GM23338 (cell line): ENCODE results near the gene AOPEP. TPM values are rescaled to one million over a fixed set of nuclear protein-coding genes. Genes with fewer than 3 reads are reported as not detected.

Source experiments
- ATAC-seq: fragments of 200-7000 bp; cut with Tn5 transposase; 3 replicates; pipeline ENCODE4 v1.9.1; 2020
- DNase-seq: peaks from one replicate; pipeline ENCODE4 v3.0.0-alpha.2; 2015; ENCODE audit warnings: low spot score
- H2AFZ ChIP-seq: fragments of 200-600 bp; sonication (generic); 2 replicates; pipeline ENCODE4 v1.8.0; 2016; ENCODE audit warnings: antibody characterized with exemption, mild to moderate bottlenecking, moderate library complexity
- H3F3A ChIP-seq: fragments of 200-600 bp; sonication (generic); replicated peaks from 2 replicates; pipeline ENCODE4 v1.8.0; 2017; ENCODE audit warnings: antibody characterized with exemption, mixed run types, low read depth
- H3K27ac ChIP-seq: fragments of 200-600 bp; sonication (generic); 2 replicates; pipeline ENCODE4 v1.6.1; 2016; ENCODE audit warnings: low read depth
- H3K27me3 ChIP-seq: fragments of 200-600 bp; sonication (generic); 2 replicates; pipeline ENCODE4 v1.8.0; 2016; ENCODE audit warnings: mild to moderate bottlenecking, mixed run types, moderate library complexity; ENCODE audit not compliant: insufficient read depth
- H3K36me3 ChIP-seq: fragments of 200-600 bp; sonication (generic); 2 replicates; pipeline ENCODE4 v1.8.0; 2016; ENCODE audit warnings: mild to moderate bottlenecking; ENCODE audit not compliant: insufficient read depth
- H3K4me1 ChIP-seq: fragments of 200-600 bp; sonication (generic); 2 replicates; pipeline ENCODE4 v1.8.0; 2016; ENCODE audit warnings: mild to moderate bottlenecking, moderate library complexity; ENCODE audit not compliant: insufficient read depth
- H3K4me2 ChIP-seq: fragments of 200-600 bp; sonication (generic); 2 replicates; pipeline ENCODE4 v1.7.1; 2017; ENCODE audit warnings: mixed run types
- H3K4me3 ChIP-seq: fragments of 200-600 bp; sonication (generic); 2 replicates; pipeline ENCODE4 v1.6.1; 2016; ENCODE audit warnings: mixed run types
- H3K79me2 ChIP-seq: fragments of 200-600 bp; sonication (generic); replicated peaks from 2 replicates; pipeline ENCODE4 v1.8.0; 2017; ENCODE audit warnings: mild to moderate bottlenecking; ENCODE audit not compliant: insufficient read depth
- H3K9me2 ChIP-seq: fragments of 200-600 bp; sonication (generic); 2 replicates; pipeline ENCODE4 v1.8.0; 2017; ENCODE audit not compliant: insufficient read depth
- H4K20me1 ChIP-seq: fragments of 200-600 bp; sonication (generic); replicated peaks from 2 replicates; pipeline ENCODE4 v1.8.0; 2017; ENCODE audit warnings: mild to moderate bottlenecking; ENCODE audit not compliant: insufficient read depth
- H3K27ac Mint-ChIP-seq: 2 replicates; pipeline ENCODE4 v1.8.0; 2020; ENCODE audit warnings: inconsistent platforms, mild to moderate bottlenecking, moderate library complexity, mixed read lengths
- H3K27me3 Mint-ChIP-seq: 3 replicates; pipeline ENCODE4 v1.8.0; 2022; ENCODE audit warnings: low read depth, mild to moderate bottlenecking, moderate library complexity, mixed read lengths, inconsistent platforms; ENCODE audit not compliant: insufficient read depth, poor library complexity
- H3K36me3 Mint-ChIP-seq: 3 replicates; pipeline ENCODE4 v1.8.0; 2021; ENCODE audit warnings: low read depth, mild to moderate bottlenecking, inconsistent platforms, moderate library complexity, mixed read lengths
- H3K4me1 Mint-ChIP-seq: 3 replicates; pipeline ENCODE4 v1.8.0; 2020; ENCODE audit warnings: mild to moderate bottlenecking, inconsistent platforms, mixed read lengths
- H3K4me3 Mint-ChIP-seq: 3 replicates; pipeline ENCODE4 v1.8.0; 2021; ENCODE audit warnings: moderate library complexity, mild to moderate bottlenecking, inconsistent platforms, mixed read lengths
- H3K9me3 Mint-ChIP-seq: 3 replicates; pipeline ENCODE4 v1.8.0; 2020; ENCODE audit warnings: moderate library complexity, mild to moderate bottlenecking, inconsistent platforms, mixed read lengths
- CREB1 ChIP-seq: fragments of 250-450 bp; sonication (Bioruptor Pico); IDR thresholded peaks from 2 replicates; pipeline ENCODE4 v1.5.0; 2020; ENCODE audit warnings: low read depth, mild to moderate bottlenecking, moderate library complexity
- CTCF ChIP-seq, 2 experiments: fragments of 200-600 bp in 1 of 2; sonication (generic) in 1 of 2; conservative IDR thresholded peaks; 2 replicates each; pipeline versions ENCODE4 v1.5.1 to v1.6.1; 2016 to 2017; ENCODE audit warnings: antibody characterized with exemption in 2 of 2, low read depth in 2 of 2, mild to moderate bottlenecking in 2 of 2, moderate library complexity in 1 of 2
- ETS1 ChIP-seq: IDR thresholded peaks from 2 replicates; pipeline ENCODE4 v1.6.1; 2016; ENCODE audit warnings: antibody characterized with exemption
- EZH2 ChIP-seq: fragments of 200-600 bp; sonication (generic); IDR thresholded peaks from one replicate; pipeline ENCODE4 v1.8.0; 2017; ENCODE audit warnings: antibody characterized with exemption, mild to moderate bottlenecking, low read depth; ENCODE audit not compliant: unreplicated experiment
- JUNB ChIP-seq: IDR thresholded peaks from one replicate; pipeline ENCODE4 v1.6.1; 2016; ENCODE audit warnings: antibody characterized with exemption; ENCODE audit not compliant: unreplicated experiment
- POLR2AphosphoS5 ChIP-seq: IDR thresholded peaks from 2 replicates; pipeline ENCODE4 v1.6.1; 2016; ENCODE audit warnings: antibody characterized with exemption, low read depth
- ZNF331 ChIP-seq: fragments of 250-450 bp; sonication (Bioruptor Pico); IDR thresholded peaks from 2 replicates; pipeline ENCODE4 v1.5.0; 2020; ENCODE audit warnings: low read depth, mild to moderate bottlenecking, moderate library complexity
- ZNF462 ChIP-seq: fragments of 250-450 bp; sonication (Bioruptor Pico); IDR thresholded peaks from 2 replicates; pipeline ENCODE4 v1.5.0; 2020; ENCODE audit warnings: mild to moderate bottlenecking, moderate library complexity
- polyA plus RNA-seq: library from polyadenylated mRNA; unstranded; fragments of >200 nt; fragmentation: Nextera tagmentation; extraction: Ambion mirVana; gene quantifications from 2 replicates; pipeline ENCODE4 v1.2.1, GENCODE V29; 2016
- total RNA-seq: library from RNA; depleted of rRNA; stranded (reverse); fragments of >200 nt; shearing (Covaris generic); gene quantifications from 2 replicates; pipeline ENCODE4 v1.2.3, GENCODE V29; 2014

Gene AOPEP
- total and polyA plus RNA-seq, 2 experiments from 2014 or later = 7.0 to 16.5 TPM

GRCh38 chr9:94785215-94786169, 59.0 kb downstream of the AOPEP start (continued):
- TF ChIP-seq ZNF462 (no peak), CTCF (conservative IDR thresholded peaks at IDR 0.05; ENCODE audit: low read depth in 2 of 2) (no peak)

GRCh38 chr9:94786586-94786985, 60.1 kb downstream of the AOPEP start:
- Histone ChIP-seq H3K4me1 (no peaks in the 10 kb centered on the region), H3K4me3 (no peak overlapping the region), H3K79me2 (no peaks in the 10 kb centered on the region), H3K4me2 (no peak overlapping the region), H3K27me3 (no peaks in the 10 kb centered on the region), H2AFZ (no peak overlapping the region), H3K9me2 (no peaks in the 10 kb centered on the region), H3F3A (no peaks in the 10 kb centered on the region), H3K27ac (no peak overlapping the region), H3K36me3 (no peaks in the 10 kb centered on the region), H4K20me1 (no peaks in the 10 kb centered on the region)
- no peak overlapping the region for H3K4me3 Mint-ChIP-seq
- no peaks in the 10 kb centered on the region for H3K36me3 Mint-ChIP-seq
- ATAC-seq (no peak), DNase-seq (no peak)
- no peaks in the 10 kb centered on the region for H3K9me3 Mint-ChIP-seq
- H3K27me3 Mint-ChIP-seq = peaks cover 3% of the 10 kb centered on the region
- no peak overlapping the region for H3K27ac Mint-ChIP-seq
- peaks cover 11% of the 10 kb centered on the region for H3K4me1 Mint-ChIP-seq
- no peak for TF ChIP-seq ZNF331
- TF ChIP-seq CTCF (conservative IDR thresholded peaks at IDR 0.05; ENCODE audit: low read depth in 2 of 2) = no peak
- TF ChIP-seq ETS1 = no peak
- no peak for TF ChIP-seq JUNB
- TF ChIP-seq CREB1 (CRISPR knock-in tag) = no peak
- TF ChIP-seq POLR2AphosphoS5 = no peak
- TF ChIP-seq EZH2 = no peak
